ENCODE measurements around the gene TFCP2.

TFCP2 gene

GRCh38 chr12:51181558-51181957 is 8.6 kb upstream of the TFCP2 start:
- H2AFZ ChIP-seq (ENCODE audit: low read length) = no peak overlapping the region
- H3K14ac ChIP-seq (ENCODE audit: low read length) = no peak overlapping the region
- no peak overlapping the region for H2BK120ac ChIP-seq (ENCODE audit: low read depth, low read length)
- peaks cover 3 to 5% of the 10 kb centered on the region in 2 donors for H3K4me1 ChIP-seq (ENCODE audit: control insufficient read depth in 2 of 2, insufficient read depth in 1 of 2, low read depth in 1 of 2, low read length in 2 of 2)
- H2AK5ac ChIP-seq (ENCODE audit: low read depth, low read length) = no peak overlapping the region
- H3K36me3 ChIP-seq (replicated peaks in 1 of 2; ENCODE audit: control insufficient read depth in 2 of 2, insufficient read depth in 2 of 2, low read length in 2 of 2) = no peaks in the 10 kb centered on the region
- H3K4me3 ChIP-seq (ENCODE audit: low read length in 2 of 2) = no peak overlapping the region
- H3K27me3 ChIP-seq (ENCODE audit: control insufficient read depth in 3 of 3, insufficient read depth in 3 of 3, low read depth in 1 of 3, low read length in 3 of 3) = no peaks in the 10 kb centered on the region
- H3K4me2 ChIP-seq (ENCODE audit: insufficient read depth, low read length, poor library complexity, severe bottlenecking) = no peak overlapping the region
- H3K23ac ChIP-seq (ENCODE audit: low read depth, low read length, poor library complexity) = no peak overlapping the region
- H2BK5ac ChIP-seq (ENCODE audit: low read length) = no peak overlapping the region
- WGBS, 2 donors (ENCODE audit: extremely low coverage in 2 of 2, insufficient read length in 2 of 2, insufficient replicate concordance in 1 of 2) = no CpG with 5 or more reads among the region's 5 CpGs
- no peaks in the 10 kb centered on the region for H3K79me1 ChIP-seq (ENCODE audit: low read depth, low read length)
- H4K91ac ChIP-seq (ENCODE audit: low read depth, low read length, poor library complexity) = no peak overlapping the region
- no peaks in the 10 kb centered on the region for H3K9me3 ChIP-seq (replicated peaks in 1 of 2; ENCODE audit: control insufficient read depth in 2 of 2, insufficient read depth in 1 of 2, low read depth in 1 of 2, low read length in 2 of 2)
- H4K8ac ChIP-seq (ENCODE audit: low read depth, low read length) = no peak overlapping the region
- no peak overlapping the region for H3K18ac ChIP-seq (ENCODE audit: low read length)
- H3K27ac ChIP-seq (replicated peaks; ENCODE audit: low read length) = no peak overlapping the region
- DNase-seq (ENCODE audit: low spot score) = no peak
- no peak overlapping the region for H2BK12ac ChIP-seq (ENCODE audit: low read length)
- H3K9ac ChIP-seq (ENCODE audit: low read depth, low read length, poor library complexity) = no peak overlapping the region
- no peak overlapping the region for H3K4ac ChIP-seq (ENCODE audit: low read length)
- no peak overlapping the region for H2BK15ac ChIP-seq (ENCODE audit: low read length)

DNA sequence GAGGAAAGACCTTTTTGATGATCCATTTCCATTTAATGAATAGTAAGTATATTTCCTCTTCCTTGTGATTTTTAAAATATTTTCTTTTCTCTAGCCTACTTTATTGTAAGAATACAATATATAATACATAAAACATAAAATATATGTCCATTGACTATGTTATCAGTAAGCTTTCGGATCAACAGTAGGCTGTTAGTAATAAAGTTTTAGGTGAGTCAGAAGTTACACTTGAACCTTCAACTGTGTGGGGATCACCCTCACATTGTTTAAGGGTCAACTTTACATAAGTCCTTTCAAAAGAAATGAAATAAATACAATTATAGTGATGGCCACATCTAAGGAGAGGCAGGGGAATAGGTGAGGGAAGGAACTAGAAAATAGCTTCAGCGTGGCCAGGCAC is 5.0 kb upstream of the TFCP2 start:
- H3K4me3 ChIP-seq (ENCODE audit: low read length in 2 of 2) = no peak overlapping the region

DNA sequence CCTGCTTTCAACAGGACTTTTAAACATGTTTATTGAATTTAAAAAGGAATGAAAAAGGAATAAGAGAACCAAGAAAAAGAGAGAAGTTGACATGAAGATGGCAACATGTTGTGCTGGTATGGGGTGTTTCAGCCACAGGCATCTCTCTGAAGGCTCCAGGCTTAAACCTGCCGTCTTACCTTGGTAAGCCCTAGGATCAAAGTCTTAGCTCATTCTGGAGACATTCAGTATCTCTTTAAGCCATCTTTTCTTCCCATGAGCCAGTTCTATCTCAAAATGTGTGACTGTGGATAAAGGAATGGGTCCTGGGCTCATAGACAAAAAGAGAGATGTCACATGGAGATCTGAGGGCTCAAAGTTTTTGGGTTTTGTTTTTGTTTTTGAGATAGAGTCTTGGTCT is 1.6 kb upstream of the TFCP2 start:
- Histone ChIP-seq H3K4me1 (ENCODE audit: control insufficient read depth in 2 of 2, insufficient read depth in 1 of 2, low read depth in 1 of 2, low read length in 2 of 2) (peaks cover 0 to 2% of the 10 kb centered on the region in 2 donors), H4K91ac (ENCODE audit: low read depth, low read length, poor library complexity) (no peak overlapping the region), H3K23ac (ENCODE audit: low read depth, low read length, poor library complexity) (no peak overlapping the region), H3K4me2 (ENCODE audit: insufficient read depth, low read length, poor library complexity, severe bottlenecking) (no peak overlapping the region), H4K8ac (ENCODE audit: low read depth, low read length) (no peak overlapping the region), H3K4me3 (ENCODE audit: low read length in 2 of 2) (no peak overlapping the region), H3K27me3 (ENCODE audit: control insufficient read depth in 3 of 3, insufficient read depth in 3 of 3, low read depth in 1 of 3, low read length in 3 of 3) (no peaks in the 10 kb centered on the region), H3K14ac (ENCODE audit: low read length) (no peak overlapping the region), H3K18ac (ENCODE audit: low read length) (no peak overlapping the region), H3K9me3 (replicated peaks in 1 of 2; ENCODE audit: control insufficient read depth in 2 of 2, insufficient read depth in 1 of 2, low read depth in 1 of 2, low read length in 2 of 2) (no peaks in the 10 kb centered on the region), H2AFZ (ENCODE audit: low read length) (no peak overlapping the region), H2BK15ac (ENCODE audit: low read length) (no peak overlapping the region), H2AK5ac (ENCODE audit: low read depth, low read length) (no peak overlapping the region), H2BK120ac (ENCODE audit: low read depth, low read length) (no peak overlapping the region), H3K4ac (ENCODE audit: low read length) (no peak overlapping the region), H3K9ac (ENCODE audit: low read depth, low read length, poor library complexity) (no peak overlapping the region), H2BK5ac (ENCODE audit: low read length) (no peak overlapping the region), H3K79me1 (ENCODE audit: low read depth, low read length) (no peaks in the 10 kb centered on the region), H2BK12ac (ENCODE audit: low read length) (no peak overlapping the region), H3K27ac (replicated peaks; ENCODE audit: low read length) (no peak overlapping the region), H3K36me3 (replicated peaks in 1 of 2; ENCODE audit: control insufficient read depth in 2 of 2, insufficient read depth in 2 of 2, low read length in 2 of 2) (no peaks in the 10 kb centered on the region)
- no CpG with 5 or more reads among the region's 1 CpG for WGBS, 2 donors (ENCODE audit: extremely low coverage in 2 of 2, insufficient read length in 2 of 2, insufficient replicate concordance in 1 of 2)
- DNase-seq (ENCODE audit: low spot score) = no peak

More for the DNA sequence above, 5.0 kb upstream of the TFCP2 start:
- no peak for DNase-seq (ENCODE audit: low spot score)
- Histone ChIP-seq H3K9me3 (replicated peaks in 1 of 2; ENCODE audit: control insufficient read depth in 2 of 2, insufficient read depth in 1 of 2, low read depth in 1 of 2, low read length in 2 of 2) (no peaks in the 10 kb centered on the region), H3K4ac (ENCODE audit: low read length) (no peak overlapping the region), H3K18ac (ENCODE audit: low read length) (no peak overlapping the region), H3K36me3 (replicated peaks in 1 of 2; ENCODE audit: control insufficient read depth in 2 of 2, insufficient read depth in 2 of 2, low read length in 2 of 2) (no peaks in the 10 kb centered on the region), H4K91ac (ENCODE audit: low read depth, low read length, poor library complexity) (no peak overlapping the region), H3K14ac (ENCODE audit: low read length) (no peak overlapping the region), H3K9ac (ENCODE audit: low read depth, low read length, poor library complexity) (no peak overlapping the region), H2BK12ac (ENCODE audit: low read length) (no peak overlapping the region), H2BK5ac (ENCODE audit: low read length) (no peak overlapping the region), H4K8ac (ENCODE audit: low read depth, low read length) (no peak overlapping the region), H2AFZ (ENCODE audit: low read length) (no peak overlapping the region), H2BK15ac (ENCODE audit: low read length) (no peak overlapping the region), H3K4me2 (ENCODE audit: insufficient read depth, low read length, poor library complexity, severe bottlenecking) (no peak overlapping the region), H2AK5ac (ENCODE audit: low read depth, low read length) (no peak overlapping the region), H3K4me1 (ENCODE audit: control insufficient read depth in 2 of 2, insufficient read depth in 1 of 2, low read depth in 1 of 2, low read length in 2 of 2) (peaks cover 0 to 2% of the 10 kb centered on the region in 2 donors), H3K79me1 (ENCODE audit: low read depth, low read length) (no peaks in the 10 kb centered on the region), H3K27ac (replicated peaks; ENCODE audit: low read length) (no peak overlapping the region), H3K27me3 (ENCODE audit: control insufficient read depth in 3 of 3, insufficient read depth in 3 of 3, low read depth in 1 of 3, low read length in 3 of 3) (no peaks in the 10 kb centered on the region), H2BK120ac (ENCODE audit: low read depth, low read length) (no peak overlapping the region), H3K23ac (ENCODE audit: low read depth, low read length, poor library complexity) (no peak overlapping the region)
- WGBS, 2 donors (ENCODE audit: extremely low coverage in 2 of 2, insufficient read length in 2 of 2, insufficient replicate concordance in 1 of 2) = no CpG with 5 or more reads among the region's 2 CpGs

DNA sequence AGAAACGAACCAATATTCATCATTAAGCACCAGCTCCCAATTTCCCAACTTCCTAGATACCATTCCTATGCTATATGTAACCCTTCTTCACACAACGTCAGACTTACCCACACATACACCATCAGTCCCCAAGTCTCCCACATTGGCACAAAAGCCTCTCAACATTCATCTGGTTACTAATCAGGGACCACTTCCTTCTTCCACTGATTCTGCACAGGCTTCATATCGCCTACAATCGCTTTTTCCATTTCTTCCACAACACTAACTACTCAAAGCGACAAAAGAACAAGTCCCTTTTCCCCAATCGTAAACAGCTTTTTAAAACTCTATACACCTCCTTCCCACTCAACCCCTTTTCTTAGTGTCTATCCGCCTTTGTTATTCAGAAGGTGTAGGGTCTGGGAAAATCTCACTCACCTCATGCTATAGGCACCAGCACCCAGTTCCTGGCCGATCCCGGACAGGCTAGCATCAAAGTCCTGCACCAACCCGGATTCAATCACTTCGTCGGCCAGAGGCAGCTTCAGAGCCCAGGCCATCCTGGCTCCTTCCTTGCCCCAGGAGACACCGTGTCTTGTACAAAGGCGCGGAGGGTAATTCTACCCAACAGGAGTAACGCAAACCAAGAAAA is 936 bp downstream of the TFCP2 start:
- Histone ChIP-seq H3K27me3 (ENCODE audit: control insufficient read depth in 3 of 3, insufficient read depth in 3 of 3, low read depth in 1 of 3, low read length in 3 of 3) (no peaks in the 10 kb centered on the region), H3K36me3 (replicated peaks in 1 of 2; ENCODE audit: control insufficient read depth in 2 of 2, insufficient read depth in 2 of 2, low read length in 2 of 2) (no peaks in the 10 kb centered on the region), H3K4me3 (ENCODE audit: low read length in 2 of 2) (peak overlapping the region; percentile 69 to 86), H4K8ac (ENCODE audit: low read depth, low read length) (no peak overlapping the region), H4K91ac (ENCODE audit: low read depth, low read length, poor library complexity) (no peak overlapping the region), H2BK15ac (ENCODE audit: low read length) (no peak overlapping the region), H3K14ac (ENCODE audit: low read length) (peak overlapping the region; percentile 5), H2BK5ac (ENCODE audit: low read length) (peak overlapping the region; percentile 85), H3K79me1 (ENCODE audit: low read depth, low read length) (no peaks in the 10 kb centered on the region), H2BK120ac (ENCODE audit: low read depth, low read length) (no peak overlapping the region), H3K27ac (replicated peaks; ENCODE audit: low read length) (peak overlapping the region; percentile 99), H3K4ac (ENCODE audit: low read length) (no peak overlapping the region), H3K4me2 (ENCODE audit: insufficient read depth, low read length, poor library complexity, severe bottlenecking) (peak overlapping the region; percentile 54), H2AK5ac (ENCODE audit: low read depth, low read length) (no peak overlapping the region), H2BK12ac (ENCODE audit: low read length) (no peak overlapping the region), H3K9me3 (replicated peaks in 1 of 2; ENCODE audit: control insufficient read depth in 2 of 2, insufficient read depth in 1 of 2, low read depth in 1 of 2, low read length in 2 of 2) (no peaks in the 10 kb centered on the region), H3K23ac (ENCODE audit: low read depth, low read length, poor library complexity) (peak overlapping the region; percentile 76), H3K4me1 (ENCODE audit: control insufficient read depth in 2 of 2, insufficient read depth in 1 of 2, low read depth in 1 of 2, low read length in 2 of 2) (peaks cover 0 to 2% of the 10 kb centered on the region in 2 donors), H2AFZ (ENCODE audit: low read length) (peak overlapping the region; percentile 91), H3K9ac (ENCODE audit: low read depth, low read length, poor library complexity) (peak overlapping the region; percentile 61), H3K18ac (ENCODE audit: low read length) (peak overlapping the region; percentile 22)
- DNase-seq (ENCODE audit: low spot score) = no peak
- no CpG with 5 or more reads among the region's 16 CpGs for WGBS, 2 donors (ENCODE audit: extremely low coverage in 2 of 2, insufficient read length in 2 of 2, insufficient replicate concordance in 1 of 2)

All from neuronal stem cell (in vitro differentiated cells).